GM21786 (cell line): Measurements from ENCODE around the gene PIEZO2.

Experiments
- ATAC-seq: cut with Tn5 transposase; IDR thresholded peaks from one replicate; pipeline ENCODE4 v1.9.1; 2021; ENCODE audit not compliant: unreplicated experiment

The PIEZO2 gene

GRCh38 chr18:10702206-10702605 is 447.2 kb downstream of the PIEZO2 start:
- ATAC-seq = no peak

- ATAC-seq = no peak
Measured at GRCh38 chr18:10690366-10690765, 459.0 kb downstream of the PIEZO2 start.

GRCh38 chr18:10690035-10690329 is 459.4 kb downstream of the PIEZO2 start:
- ATAC-seq = no peak

- ATAC-seq = no peak
Measured at GRCh38 chr18:10689236-10690034, 459.9 kb downstream of the PIEZO2 start.

- ATAC-seq = no peak
Measured at GRCh38 chr18:10688766-10689165, 460.6 kb downstream of the PIEZO2 start.

GRCh38 chr18:10687161-10687925 is 462.0 kb downstream of the PIEZO2 start:
- ATAC-seq = no peak

GRCh38 chr18:10686308-10686707 is 463.1 kb downstream of the PIEZO2 start:
- no peak for ATAC-seq

- ATAC-seq = no peak
Measured at GRCh38 chr18:10685484-10685883, 463.9 kb downstream of the PIEZO2 start.

- ATAC-seq = no peak
Measured at GRCh38 chr18:10682368-10682714, 467.0 kb downstream of the PIEZO2 start.

- ATAC-seq = no peak
Measured at GRCh38 chr18:10681581-10682367, 467.6 kb downstream of the PIEZO2 start.

- no peak for ATAC-seq
Measured at GRCh38 chr18:10680271-10680596, 469.1 kb downstream of the PIEZO2 start.

- no peak for ATAC-seq
Measured at GRCh38 chr18:10679557-10680270, 469.7 kb downstream of the PIEZO2 start.

- ATAC-seq = no peak
Measured at GRCh38 chr18:10671441-10671840, 477.9 kb downstream of the PIEZO2 start.

- ATAC-seq = no peak
Measured at GRCh38 chr18:10670856-10671255, 478.5 kb downstream of the PIEZO2 start.

- ATAC-seq = no peak
Measured at GRCh38 chr18:10669441-10670100, 479.8 kb downstream of the PIEZO2 start.

GRCh38 chr18:10663750-10664149 is 485.6 kb downstream of the PIEZO2 start:
- no peak for ATAC-seq

GRCh38 chr18:10661317-10661716 is 488.1 kb downstream of the PIEZO2 start:
- ATAC-seq = no peak

- no peak for ATAC-seq
Measured at GRCh38 chr18:10660179-10660884, 489.0 kb downstream of the PIEZO2 start.

- ATAC-seq = no peak
Measured at GRCh38 chr18:10659594-10659993, 489.8 kb downstream of the PIEZO2 start.

GRCh38 chr18:10659000-10659399 is 490.4 kb downstream of the PIEZO2 start:
- no peak for ATAC-seq
